GM18502 (cell line): ENCODE data around the gene NUMA1.

Experiments used
- ATAC-seq: cut with Tn5 transposase; IDR thresholded peaks from one replicate; pipeline ENCODE4 v1.9.1; 2021; ENCODE audit warnings: mild to moderate bottlenecking; ENCODE audit not compliant: unreplicated experiment, poor library complexity

NUMA1 gene

DNA sequence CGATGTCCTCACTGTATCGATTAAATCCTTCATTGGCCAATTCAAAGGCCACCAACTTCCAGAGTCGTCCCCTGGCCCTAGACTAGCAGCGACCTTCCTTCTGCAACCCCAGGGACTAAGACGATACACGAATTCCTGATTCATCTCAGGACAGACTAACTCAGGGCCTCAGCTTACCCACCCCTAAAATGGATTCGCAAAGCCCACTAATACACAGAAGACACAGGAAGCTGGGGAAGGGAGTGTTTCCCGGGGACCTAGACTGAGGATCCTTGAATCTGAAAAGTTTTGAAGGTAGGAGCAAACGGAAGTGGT, 22.2 kb upstream of the NUMA1 start:
- ATAC-seq = no peak

DNA sequence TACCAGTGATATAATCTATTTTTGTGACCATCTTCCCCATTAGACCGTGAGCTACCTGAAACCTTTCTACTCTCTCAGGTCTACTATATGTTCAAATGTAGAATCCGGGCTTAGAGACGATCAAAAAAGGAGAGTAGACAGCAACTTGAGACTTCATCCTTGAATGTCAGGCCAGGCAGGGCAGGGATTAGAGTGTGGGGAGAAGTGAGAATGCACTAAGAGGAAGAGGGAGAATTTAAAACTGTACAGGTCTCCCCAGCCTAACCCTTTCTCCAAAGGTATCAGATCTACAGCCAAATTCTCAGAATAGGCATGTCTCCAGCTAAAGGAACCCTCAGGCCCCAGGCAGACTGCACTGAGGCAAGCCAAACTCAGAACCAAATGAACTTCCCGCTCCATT, 21.8 kb upstream of the NUMA1 start:
- no peak for ATAC-seq

DNA sequence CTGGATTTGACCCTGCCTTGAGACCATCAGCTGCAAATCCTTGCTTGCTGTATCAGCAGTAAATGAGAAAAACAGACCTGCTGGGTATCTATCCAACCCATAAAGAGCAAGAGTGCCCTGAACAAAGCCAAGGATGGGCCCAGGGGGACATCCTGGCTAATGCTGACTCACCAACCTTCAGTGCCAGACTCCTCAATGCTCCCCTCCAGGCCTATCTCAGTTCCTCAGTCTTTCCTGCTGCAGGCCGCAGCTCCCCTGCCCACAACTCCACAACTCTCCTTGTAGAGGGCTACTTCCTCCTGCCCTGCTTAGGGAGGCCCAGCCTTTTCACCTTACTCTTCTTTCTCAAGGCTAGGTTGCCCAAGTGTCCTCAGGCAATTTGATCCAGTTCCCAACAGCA, 20.1 kb upstream of the NUMA1 start:
- ATAC-seq = no peak

DNA sequence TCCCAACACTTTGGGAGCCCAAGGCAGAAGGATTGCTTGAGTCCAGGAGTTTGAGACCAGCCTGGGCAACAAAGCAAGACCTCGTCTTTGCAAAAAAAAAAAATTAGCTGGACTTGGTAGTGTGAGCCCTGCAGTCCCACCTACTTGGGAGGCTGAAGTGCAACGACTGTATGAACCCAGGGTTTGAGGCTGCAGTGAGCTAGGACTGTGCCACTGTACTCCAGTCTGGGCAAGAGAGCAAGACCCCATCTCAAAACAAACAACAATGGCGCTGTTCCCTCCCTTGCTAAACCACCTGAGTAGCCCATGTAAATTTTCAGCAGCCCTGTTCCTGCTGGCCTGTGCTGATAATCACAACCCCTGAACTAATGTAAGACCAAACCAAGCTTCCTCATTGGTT, 19.7 kb upstream of the NUMA1 start:
- ATAC-seq = no peak

DNA sequence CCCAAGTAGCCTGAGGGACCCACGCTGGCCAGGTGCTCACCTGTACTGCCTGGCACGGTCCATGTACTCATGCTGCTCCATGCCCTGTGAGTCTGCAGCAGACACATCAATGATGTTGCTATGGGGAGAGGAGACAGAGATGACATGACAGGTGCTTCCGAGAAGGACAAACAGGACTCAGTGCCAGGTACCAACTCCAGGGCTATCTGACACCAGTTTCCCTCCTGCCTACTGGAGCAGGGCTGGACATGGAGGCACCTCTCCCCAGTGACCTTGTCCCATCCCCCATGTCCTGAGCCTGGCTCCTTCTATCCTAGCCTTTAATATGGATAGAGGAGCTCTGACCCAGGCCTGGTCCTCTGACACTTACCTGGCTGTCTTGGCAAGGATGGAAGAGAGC, 18.4 kb upstream of the NUMA1 start:
- ATAC-seq = no peak

DNA sequence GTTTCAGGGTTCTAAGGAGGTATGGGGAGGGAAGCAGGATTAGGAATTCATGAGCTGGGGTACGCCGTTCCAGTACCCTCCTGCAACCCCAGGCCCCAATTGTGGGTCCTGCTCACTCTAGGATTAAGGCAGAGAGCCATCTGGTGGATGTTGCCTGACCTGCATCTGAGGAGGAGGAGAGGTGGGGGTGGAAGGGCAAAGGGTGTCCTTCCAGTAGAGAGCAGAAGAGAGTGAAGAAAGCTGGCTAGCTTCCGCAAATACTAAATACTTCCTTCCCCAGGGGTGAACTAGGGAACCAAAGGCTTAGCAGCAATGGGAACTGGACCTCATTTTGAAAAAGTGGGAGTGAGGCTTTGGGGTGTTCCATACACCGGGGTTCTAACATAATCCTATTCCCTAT, 10.9 kb upstream of the NUMA1 start:
- no peak for ATAC-seq

DNA sequence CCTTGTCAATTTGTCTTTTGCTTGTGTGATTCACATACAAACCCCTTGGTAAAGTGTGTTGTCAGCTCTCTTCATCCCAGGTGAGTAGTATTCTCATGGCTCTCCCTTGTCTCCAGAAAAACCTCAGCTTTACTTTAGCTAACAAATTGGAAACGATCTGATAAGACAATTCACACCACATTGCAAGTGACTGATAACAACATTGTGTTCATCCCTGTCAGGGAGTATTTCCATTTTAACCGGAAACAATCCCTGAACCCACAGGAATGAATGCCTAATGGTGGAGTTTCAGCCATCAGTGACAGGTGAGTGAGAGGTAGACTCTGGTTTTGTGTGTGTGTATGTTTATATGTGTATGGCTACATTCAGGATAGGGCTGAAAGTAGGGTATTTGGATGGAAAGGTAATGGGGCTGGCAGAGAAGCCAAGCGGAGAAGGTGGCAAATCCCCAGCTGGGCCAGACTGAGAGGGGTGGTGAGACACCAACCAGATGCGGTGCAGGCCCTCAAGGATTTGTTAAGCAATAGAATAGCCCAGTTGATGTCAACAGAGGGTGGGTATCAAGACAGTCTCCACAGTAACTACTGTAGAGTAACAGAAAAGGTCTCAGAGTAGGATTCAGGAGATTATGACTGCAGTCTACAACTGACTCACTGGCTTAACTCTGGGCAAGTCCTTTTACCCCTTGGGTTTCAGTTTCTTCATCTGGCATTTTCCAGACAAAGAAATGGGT, 7.9 kb upstream of the NUMA1 start:
- ATAC-seq = no peak

DNA sequence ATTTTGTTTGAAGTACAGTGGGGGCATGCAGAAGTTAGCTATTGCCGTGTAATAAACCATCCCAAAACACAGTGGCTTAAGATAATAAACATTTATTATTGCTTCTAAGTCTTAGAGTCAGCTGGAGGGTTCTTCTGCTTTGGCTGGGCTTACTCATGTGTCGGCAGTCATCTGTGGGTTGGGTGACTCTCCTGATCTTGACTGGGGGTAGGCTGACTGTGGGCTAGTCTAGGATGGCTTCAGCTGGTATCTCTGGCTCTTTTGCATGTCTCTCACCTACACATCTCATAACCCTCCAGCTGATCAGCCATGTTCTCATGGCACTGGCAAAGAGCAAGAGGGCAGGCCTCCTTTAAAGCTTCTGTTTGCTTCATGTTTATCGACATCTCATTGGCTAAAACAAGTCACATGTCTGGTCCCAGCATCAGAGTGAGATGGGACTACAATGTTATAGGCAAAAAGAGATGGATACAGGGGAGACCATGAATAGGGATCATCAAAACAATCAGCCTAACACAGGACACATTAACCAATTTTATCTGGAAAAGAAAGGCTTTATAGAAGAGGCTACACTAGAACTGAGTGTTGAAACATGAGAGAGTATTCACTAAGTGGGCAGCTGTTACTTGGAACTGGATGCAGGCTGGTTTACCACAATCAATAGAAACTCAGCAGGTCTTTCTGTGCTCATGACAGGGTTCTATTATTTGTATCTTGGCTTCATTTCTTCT, 5.4 kb upstream of the NUMA1 start:
- no peak for ATAC-seq

DNA sequence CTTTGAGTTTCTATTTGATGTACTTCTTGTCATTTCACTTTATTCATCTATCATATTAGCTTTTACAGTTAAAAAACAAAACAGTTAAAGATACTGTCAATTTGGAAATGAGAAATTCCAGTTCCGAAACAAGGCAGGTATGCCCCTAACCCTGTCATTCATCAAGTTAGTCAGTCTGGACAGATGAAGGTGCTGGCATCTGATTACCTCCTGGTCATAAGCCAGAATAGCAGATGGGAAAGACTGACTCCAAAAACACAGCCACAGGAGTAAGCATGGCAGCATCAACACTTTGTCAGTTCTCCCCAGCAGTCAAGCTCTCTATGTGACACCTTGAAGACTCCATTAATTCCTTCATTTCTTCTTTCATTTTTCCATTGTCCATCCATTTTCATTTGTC, 4.6 kb upstream of the NUMA1 start:
- ATAC-seq = no peak

DNA sequence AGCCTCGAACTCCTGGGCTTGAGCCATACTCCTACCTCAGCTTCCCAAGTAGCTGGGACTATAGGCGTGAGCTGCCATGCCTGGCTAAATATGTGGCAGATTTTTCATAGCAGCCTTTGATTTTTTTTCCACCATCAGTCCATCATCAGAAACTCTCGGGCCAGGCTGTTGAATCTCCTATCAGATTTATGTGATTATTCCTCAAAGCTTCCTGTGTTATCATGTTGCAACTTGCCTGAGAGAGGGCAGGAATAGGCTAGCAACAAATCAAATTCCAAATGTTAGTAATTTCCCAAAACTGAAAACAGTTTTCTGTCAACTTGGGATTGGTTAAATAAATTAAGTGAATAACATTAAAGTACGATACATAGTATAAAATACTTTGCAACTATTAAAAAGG, 3.7 kb upstream of the NUMA1 start:
- no peak for ATAC-seq

DNA sequence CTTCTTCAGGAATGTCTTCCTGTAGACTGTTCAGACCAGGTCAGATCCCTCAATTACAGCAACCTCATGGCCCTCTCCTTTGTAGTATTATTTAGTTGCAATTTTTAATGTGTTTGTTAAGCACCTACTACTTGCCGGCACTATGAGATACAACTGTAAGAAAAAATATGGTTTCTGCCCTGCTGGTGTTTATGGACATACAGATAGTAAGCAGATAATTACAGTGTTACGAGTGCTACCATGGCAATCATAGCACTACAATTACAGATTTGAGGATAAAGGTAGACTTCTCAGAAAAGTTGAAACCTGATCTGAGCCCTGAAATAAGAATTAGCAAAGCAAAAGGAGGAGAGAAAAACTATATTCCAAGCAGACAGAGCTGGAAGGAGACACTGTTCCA, 3.1 kb upstream of the NUMA1 start:
- ATAC-seq = no peak

DNA sequence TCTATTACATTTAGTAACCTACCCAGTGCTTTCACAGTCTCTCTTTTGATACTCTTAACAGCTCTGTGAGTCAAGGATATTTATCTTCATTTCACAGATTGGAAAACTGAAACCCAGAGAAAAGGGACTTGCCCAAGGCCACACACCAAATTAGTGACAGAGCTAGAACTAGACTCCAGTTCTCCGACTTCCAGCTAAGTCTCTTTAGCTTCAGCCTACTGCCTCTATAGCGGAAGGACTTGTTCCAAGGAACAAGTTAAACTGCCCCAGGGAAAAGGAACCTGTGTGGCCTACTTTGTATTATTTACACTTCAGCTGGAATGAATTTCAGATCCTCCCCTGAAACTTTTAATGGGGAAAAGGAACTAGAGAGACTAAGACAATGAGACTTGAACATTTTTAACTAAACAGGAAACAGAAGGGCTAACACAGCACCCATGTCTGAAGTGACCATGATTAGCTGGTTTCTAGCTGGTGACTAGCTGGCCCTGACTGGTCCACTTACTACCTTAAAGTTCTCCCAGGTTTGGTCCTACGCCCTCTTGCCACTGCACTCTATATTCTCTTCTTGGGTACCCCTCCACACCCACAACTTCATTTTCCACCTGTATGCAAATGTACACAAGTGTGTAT, 1.6 kb upstream of the NUMA1 start:
- ATAC-seq = no peak

DNA sequence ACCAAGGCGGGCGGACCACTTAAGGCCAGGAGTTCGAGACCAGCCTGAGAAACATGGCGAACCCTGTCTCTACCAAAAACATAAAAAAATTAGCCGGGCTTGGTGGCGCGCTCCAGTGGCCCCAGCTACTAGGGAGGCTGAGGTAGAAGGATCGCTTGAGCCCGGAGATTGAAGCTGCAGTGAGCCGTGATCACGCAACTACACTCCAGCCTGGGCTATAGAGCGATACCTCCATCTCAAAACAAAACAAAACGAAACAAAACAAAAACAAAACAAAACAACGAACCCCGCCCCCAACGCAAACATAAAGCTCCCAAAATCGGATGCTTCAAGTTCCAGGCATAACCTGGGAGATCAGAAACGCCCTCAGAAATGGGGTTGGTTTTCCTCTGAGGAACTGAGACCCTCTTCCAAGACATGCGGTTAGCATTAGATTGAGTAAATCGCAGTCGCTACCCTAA, 872 bp upstream of the NUMA1 start:
- no peak for ATAC-seq

DNA sequence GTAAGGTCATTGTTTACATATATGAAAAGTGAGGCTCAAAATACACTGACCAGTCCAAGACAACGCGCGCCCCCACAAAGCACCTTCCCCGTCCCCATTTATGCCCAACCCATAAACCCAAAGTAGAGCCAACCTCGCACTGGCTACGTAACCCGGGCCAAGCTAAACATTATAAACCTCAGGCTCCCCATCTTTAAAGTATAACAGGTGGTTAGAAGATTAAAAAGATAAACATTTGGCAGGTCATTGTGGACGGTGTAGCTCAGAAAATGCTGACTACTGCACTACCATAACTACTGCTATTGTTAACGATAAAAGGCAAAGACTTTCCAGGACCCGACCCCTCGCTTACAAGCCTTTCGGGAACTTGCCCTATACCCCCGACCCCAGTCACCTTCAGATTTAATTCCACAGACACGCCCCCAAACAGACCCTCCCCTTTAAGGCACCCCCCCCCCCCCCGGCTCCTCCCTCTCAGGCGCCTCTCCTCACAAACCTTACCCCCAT, 470 bp downstream of the NUMA1 start:
- no peak for ATAC-seq

DNA sequence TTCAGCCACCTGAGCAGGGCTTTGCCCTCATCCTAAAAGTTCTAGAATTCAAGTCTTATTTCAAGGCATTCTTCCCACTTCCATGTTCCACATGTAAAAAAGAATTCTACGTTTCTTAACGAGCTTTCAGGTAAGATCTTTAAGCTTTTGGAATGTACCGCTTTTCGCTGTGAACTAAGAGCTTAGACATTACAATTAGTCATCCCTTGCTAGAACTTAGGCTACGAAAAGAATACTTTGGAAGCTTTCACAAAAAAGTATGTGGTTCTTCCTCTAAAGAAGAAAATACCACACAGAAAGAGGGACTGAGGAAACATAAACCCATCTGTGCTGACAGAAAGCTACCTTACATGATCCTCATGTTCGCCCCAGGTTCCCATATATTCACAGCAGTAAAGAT, 1.9 kb downstream of the NUMA1 start:
- no peak for ATAC-seq

DNA sequence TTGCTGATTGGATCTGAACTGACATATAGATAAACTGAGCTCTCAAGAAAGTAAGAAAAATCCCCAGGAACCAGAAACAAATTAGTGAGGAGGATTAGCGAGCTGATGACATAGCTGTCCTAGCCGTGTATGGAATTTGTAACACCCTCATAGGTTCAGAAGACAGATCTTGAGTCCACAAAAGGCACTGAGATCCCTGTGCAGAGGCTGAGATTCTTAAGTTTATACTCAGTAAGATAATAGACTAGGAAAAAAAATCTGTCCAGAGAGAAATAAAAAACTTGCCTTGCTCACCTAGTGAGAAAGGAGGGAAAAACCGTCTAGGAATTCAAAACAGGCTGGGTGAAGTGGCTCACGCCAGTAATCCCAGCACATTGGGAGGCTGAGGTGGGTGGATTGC, 4.6 kb downstream of the NUMA1 start:
- ATAC-seq = no peak

DNA sequence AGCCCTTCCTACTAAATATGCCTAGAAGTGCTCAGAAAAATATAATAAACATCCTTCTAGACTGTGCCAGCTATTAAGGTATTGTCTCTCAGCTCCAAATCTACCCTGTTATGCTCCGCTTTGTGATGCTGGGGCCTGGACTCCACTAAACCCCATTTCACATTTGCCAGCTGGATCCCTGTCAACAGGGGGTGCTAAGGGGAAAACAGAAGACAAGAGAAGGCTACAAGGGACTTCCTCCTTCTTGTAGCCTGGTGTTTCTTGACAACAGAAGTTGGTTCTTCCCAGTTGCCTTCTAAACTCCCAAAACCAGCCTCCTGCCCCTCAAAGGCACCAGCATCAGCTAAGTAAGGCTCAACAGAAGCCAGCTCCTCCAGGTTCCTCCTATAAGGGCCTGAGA, 5.2 kb downstream of the NUMA1 start:
- ATAC-seq = no peak

DNA sequence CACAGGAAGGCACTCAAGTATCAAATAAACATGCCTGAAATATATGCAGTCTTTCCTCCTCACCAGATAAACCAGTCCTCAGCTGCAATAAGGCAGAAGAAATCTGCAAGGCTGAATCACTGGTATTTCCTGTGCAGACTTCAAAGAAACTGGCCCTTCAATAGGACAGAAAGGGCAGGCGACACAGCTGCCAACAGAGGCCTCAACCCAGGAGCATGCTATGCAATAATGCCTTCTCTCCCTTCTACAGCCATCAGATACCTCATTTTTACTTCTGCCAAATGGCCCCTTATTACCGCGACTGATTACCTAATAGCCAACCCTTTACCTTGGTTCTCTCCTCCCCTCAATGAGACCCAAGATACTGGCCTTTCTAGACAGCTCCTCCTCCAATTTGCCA, 8.0 kb downstream of the NUMA1 start:
- ATAC-seq = no peak

DNA sequence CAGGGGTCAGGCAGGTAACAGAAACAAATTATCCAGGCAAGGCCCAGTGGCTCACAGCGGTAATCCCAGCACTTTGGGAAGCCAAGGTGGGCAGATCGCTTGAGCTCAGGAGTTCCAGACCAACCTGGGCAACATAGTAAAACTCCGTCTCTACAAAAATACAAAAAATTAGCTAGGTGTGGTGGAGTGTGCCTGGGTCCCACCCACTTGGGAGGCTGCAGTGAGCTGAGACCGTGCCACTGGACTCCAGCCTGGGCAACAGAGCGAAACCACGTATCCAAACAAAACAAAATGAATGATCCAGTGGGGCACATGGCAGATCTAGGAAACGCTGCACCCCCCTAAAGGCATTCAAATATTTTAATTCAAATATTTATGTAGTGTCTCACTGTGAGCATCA, 9.9 kb downstream of the NUMA1 start:
- ATAC-seq = no peak

DNA sequence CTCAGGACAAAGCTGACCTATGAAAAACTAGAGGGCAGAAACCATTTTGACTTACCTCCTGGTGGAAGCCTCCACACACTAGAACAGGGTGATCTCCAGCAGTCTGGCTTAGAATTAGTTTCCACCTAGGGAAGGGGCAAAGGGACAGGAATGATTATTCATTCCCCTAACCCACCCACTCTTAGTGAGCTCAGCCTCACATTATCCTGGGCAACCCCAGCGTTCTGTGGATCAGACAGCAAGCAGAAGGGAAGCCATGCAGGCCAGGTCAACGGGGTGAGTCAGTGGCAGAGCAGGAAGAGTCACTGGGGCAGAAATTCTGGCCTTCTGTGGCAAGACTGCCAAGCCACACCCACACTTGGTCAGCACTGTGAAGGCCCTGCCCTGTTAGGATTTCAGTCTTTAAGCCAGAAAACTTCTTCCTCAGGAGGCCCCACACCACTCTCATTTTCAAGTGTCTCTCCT, 10.5 kb downstream of the NUMA1 start:
- ATAC-seq = no peak

DNA sequence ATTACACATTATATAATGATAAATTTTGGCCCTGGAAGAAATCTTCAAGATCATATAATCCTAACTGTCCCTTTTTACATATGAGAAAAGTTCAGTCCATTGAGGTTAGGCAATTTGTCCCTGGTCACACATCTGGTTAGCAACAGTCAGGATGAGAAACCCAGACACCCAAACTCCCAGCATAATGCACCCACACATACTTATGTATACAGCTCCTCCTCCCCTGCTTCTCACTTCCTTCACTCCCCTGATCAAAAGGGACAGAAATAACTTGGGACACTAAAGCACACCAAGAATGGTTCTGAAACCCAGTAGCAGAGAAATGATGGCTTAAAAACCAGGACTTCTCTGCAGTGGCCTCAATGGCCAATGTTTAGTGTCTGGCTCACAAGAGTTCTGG, 11.1 kb downstream of the NUMA1 start:
- ATAC-seq = no peak
